HL-60 (cell line): ENCODE results near the gene GALK2.

Experiments
- CTCF ChIP-seq: IDR thresholded peaks from one replicate; pipeline ENCODE4 v1.5.1; 2011; ENCODE audit warnings: low read length, control low read depth, inconsistent platforms; ENCODE audit not compliant: insufficient read depth
- GABPA ChIP-seq: IDR thresholded peaks from 2 replicates; pipeline ENCODE4 v1.6.1; 2012; ENCODE audit warnings: low read depth

DNA sequence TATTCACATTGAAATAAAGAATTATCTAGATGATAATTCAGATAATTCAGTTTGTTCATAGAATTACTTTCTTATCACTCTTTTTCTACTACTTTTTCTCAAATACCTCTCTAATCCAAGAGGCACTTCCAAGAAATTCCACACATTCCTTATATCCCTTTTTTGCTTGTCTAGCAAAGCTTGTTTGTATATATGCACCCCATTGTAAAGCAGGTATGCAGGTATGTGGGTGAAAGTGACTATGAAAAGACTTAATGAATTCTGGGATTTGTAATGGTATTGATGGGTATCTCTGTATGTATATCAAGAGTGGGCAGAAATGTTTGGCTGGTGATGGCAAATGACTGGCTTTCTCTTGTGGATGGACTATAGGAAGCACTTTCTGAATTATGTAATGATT lies 158.9 kb downstream of the GALK2 start:
- no peak for TF ChIP-seq CTCF
- TF ChIP-seq GABPA, result no peak
